Measurements from ENCODE around the gene PSMB9.

The PSMB9 gene

GRCh38 chr6:32849126-32849525, 4.9 kb upstream of the PSMB9 start:
- no peaks in the 10 kb centered on the region for H3K9me3 ChIP-seq (ENCODE audit: control insufficient read depth, insufficient read depth, low read length)
- H3K27me3 ChIP-seq (ENCODE audit: control insufficient read depth, insufficient read depth, low read length): peaks cover 26% of the 10 kb centered on the region
- no peak overlapping the region for H3K9ac ChIP-seq (ENCODE audit: low read depth, low read length)
- H3K36me3 ChIP-seq (ENCODE audit: control insufficient read depth, insufficient read depth, low read length): peaks cover 29% of the 10 kb centered on the region
- no peak overlapping the region for H3K27ac ChIP-seq (ENCODE audit: low read depth, low read length)
- H3K4me3 ChIP-seq (ENCODE audit: low read depth, low read length): no peak overlapping the region
- peaks cover 5% of the 10 kb centered on the region; the same call in 1 of the 2 replicates for H3K4me1 ChIP-seq (ENCODE audit: control insufficient read depth, insufficient read depth, low read length)

- H3K4me1 ChIP-seq (ENCODE audit: control insufficient read depth, insufficient read depth, low read length): peaks cover 5% of the 10 kb centered on the region; the same call in 1 of the 2 replicates
- H3K9me3 ChIP-seq (ENCODE audit: control insufficient read depth, insufficient read depth, low read length): no peaks in the 10 kb centered on the region
- H3K36me3 ChIP-seq (ENCODE audit: control insufficient read depth, insufficient read depth, low read length): peaks cover 29% of the 10 kb centered on the region
These were observed 3.0 kb upstream of the PSMB9 start for GRCh38 chr6:32851025-32851424.

GRCh38 chr6:32852018-32852843, 1.8 kb upstream of the PSMB9 start:
- Histone ChIP-seq H3K36me3 (ENCODE audit: control insufficient read depth, insufficient read depth, low read length) (peaks cover 23% of the 10 kb centered on the region), H3K4me1 (ENCODE audit: control insufficient read depth, insufficient read depth, low read length) (peaks cover 5% of the 10 kb centered on the region; the same call in 1 of the 2 replicates), H3K9me3 (ENCODE audit: control insufficient read depth, insufficient read depth, low read length) (no peaks in the 10 kb centered on the region), H3K27me3 (ENCODE audit: control insufficient read depth, insufficient read depth, low read length) (peaks cover 48% of the 10 kb centered on the region), H3K4me3 (ENCODE audit: low read depth, low read length) (peak overlapping the region; percentile 71), H3K27ac (ENCODE audit: low read depth, low read length) (no peak overlapping the region), H3K9ac (ENCODE audit: low read depth, low read length) (no peak overlapping the region)

More at GRCh38 chr6:32851025-32851424, 3.0 kb upstream of the PSMB9 start:
- no peak overlapping the region for H3K27ac ChIP-seq (ENCODE audit: low read depth, low read length)
- peaks cover 44% of the 10 kb centered on the region for H3K27me3 ChIP-seq (ENCODE audit: control insufficient read depth, insufficient read depth, low read length)
- H3K9ac ChIP-seq (ENCODE audit: low read depth, low read length): no peak overlapping the region
- no peak overlapping the region for H3K4me3 ChIP-seq (ENCODE audit: low read depth, low read length)

- Histone ChIP-seq H3K4me3 (ENCODE audit: low read depth, low read length) (peak overlapping the region; percentile 71), H3K4me1 (ENCODE audit: control insufficient read depth, insufficient read depth, low read length) (peaks cover 5% of the 10 kb centered on the region; the same call in 1 of the 2 replicates), H3K9ac (ENCODE audit: low read depth, low read length) (peak overlapping the region; percentile 25; the same call in 1 of the 2 replicates), H3K27me3 (ENCODE audit: control insufficient read depth, insufficient read depth, low read length) (peaks cover 52% of the 10 kb centered on the region), H3K36me3 (ENCODE audit: control insufficient read depth, insufficient read depth, low read length) (peaks cover 18% of the 10 kb centered on the region), H3K27ac (ENCODE audit: low read depth, low read length) (no peak overlapping the region), H3K9me3 (ENCODE audit: control insufficient read depth, insufficient read depth, low read length) (no peaks in the 10 kb centered on the region)
These were observed 1.0 kb upstream of the PSMB9 start for GRCh38 chr6:32852844-32853540.

- Histone ChIP-seq H3K27ac (ENCODE audit: low read depth, low read length) (no peak overlapping the region), H3K36me3 (ENCODE audit: control insufficient read depth, insufficient read depth, low read length) (peaks cover 10% of the 10 kb centered on the region), H3K27me3 (ENCODE audit: control insufficient read depth, insufficient read depth, low read length) (peaks cover 52% of the 10 kb centered on the region), H3K4me3 (ENCODE audit: low read depth, low read length) (peak overlapping the region; percentile 71), H3K4me1 (ENCODE audit: control insufficient read depth, insufficient read depth, low read length) (peaks cover 5% of the 10 kb centered on the region; the same call in 1 of the 2 replicates), H3K9ac (ENCODE audit: low read depth, low read length) (no peak overlapping the region), H3K9me3 (ENCODE audit: control insufficient read depth, insufficient read depth, low read length) (no peaks in the 10 kb centered on the region)
These were observed 585 bp downstream of the PSMB9 start for GRCh38 chr6:32854376-32855178.

- H3K27ac ChIP-seq (ENCODE audit: low read depth, low read length): no peak overlapping the region
- no peak overlapping the region for H3K4me3 ChIP-seq (ENCODE audit: low read depth, low read length)
These were observed 1.6 kb downstream of the PSMB9 start for GRCh38 chr6:32855467-32856174.

GRCh38 chr6:32857156-32857891, 3.3 kb downstream of the PSMB9 start:
- Histone ChIP-seq H3K36me3 (ENCODE audit: control insufficient read depth, insufficient read depth, low read length) (no peaks in the 10 kb centered on the region), H3K4me3 (ENCODE audit: low read depth, low read length) (no peak overlapping the region), H3K27ac (ENCODE audit: low read depth, low read length) (no peak overlapping the region), H3K4me1 (ENCODE audit: control insufficient read depth, insufficient read depth, low read length) (peaks cover 17% of the 10 kb centered on the region), H3K27me3 (ENCODE audit: control insufficient read depth, insufficient read depth, low read length) (peaks cover 36% of the 10 kb centered on the region), H3K9ac (ENCODE audit: low read depth, low read length) (no peak overlapping the region), H3K9me3 (ENCODE audit: control insufficient read depth, insufficient read depth, low read length) (no peaks in the 10 kb centered on the region)

More at GRCh38 chr6:32855467-32856174, 1.6 kb downstream of the PSMB9 start:
- H3K4me1 ChIP-seq (ENCODE audit: control insufficient read depth, insufficient read depth, low read length): peaks cover 7% of the 10 kb centered on the region
- no peak overlapping the region for H3K9ac ChIP-seq (ENCODE audit: low read depth, low read length)
- no peaks in the 10 kb centered on the region for H3K9me3 ChIP-seq (ENCODE audit: control insufficient read depth, insufficient read depth, low read length)
- H3K27me3 ChIP-seq (ENCODE audit: control insufficient read depth, insufficient read depth, low read length): peaks cover 52% of the 10 kb centered on the region
- H3K36me3 ChIP-seq (ENCODE audit: control insufficient read depth, insufficient read depth, low read length): peaks cover 4% of the 10 kb centered on the region

- H3K36me3 ChIP-seq (ENCODE audit: control insufficient read depth, insufficient read depth, low read length): no peaks in the 10 kb centered on the region
- no peak overlapping the region for H3K4me3 ChIP-seq (ENCODE audit: low read depth, low read length)
- H3K9me3 ChIP-seq (ENCODE audit: control insufficient read depth, insufficient read depth, low read length): no peaks in the 10 kb centered on the region
- H3K4me1 ChIP-seq (ENCODE audit: control insufficient read depth, insufficient read depth, low read length): peaks cover 14% of the 10 kb centered on the region
- H3K27me3 ChIP-seq (ENCODE audit: control insufficient read depth, insufficient read depth, low read length): peaks cover 28% of the 10 kb centered on the region
- no peak overlapping the region for H3K9ac ChIP-seq (ENCODE audit: low read depth, low read length)
- no peak overlapping the region for H3K27ac ChIP-seq (ENCODE audit: low read depth, low read length)
These were observed 4.2 kb downstream of the PSMB9 start for GRCh38 chr6:32858194-32858593.

- H3K4me3 ChIP-seq (ENCODE audit: low read depth, low read length): no peak overlapping the region
- H3K9ac ChIP-seq (ENCODE audit: low read depth, low read length): no peak overlapping the region
- H3K9me3 ChIP-seq (ENCODE audit: control insufficient read depth, insufficient read depth, low read length): no peaks in the 10 kb centered on the region
- H3K36me3 ChIP-seq (ENCODE audit: control insufficient read depth, insufficient read depth, low read length): no peaks in the 10 kb centered on the region
- peaks cover 12% of the 10 kb centered on the region for H3K27me3 ChIP-seq (ENCODE audit: control insufficient read depth, insufficient read depth, low read length)
- H3K27ac ChIP-seq (ENCODE audit: low read depth, low read length): peak overlapping the region; percentile 32
- peaks cover 14% of the 10 kb centered on the region for H3K4me1 ChIP-seq (ENCODE audit: control insufficient read depth, insufficient read depth, low read length)
These were observed 6.7 kb downstream of the PSMB9 start for GRCh38 chr6:32860674-32861073.

GRCh38 chr6:32862725-32863124, 8.7 kb downstream of the PSMB9 start:
- Histone ChIP-seq H3K9me3 (ENCODE audit: control insufficient read depth, insufficient read depth, low read length) (no peaks in the 10 kb centered on the region), H3K9ac (ENCODE audit: low read depth, low read length) (no peak overlapping the region), H3K4me1 (ENCODE audit: control insufficient read depth, insufficient read depth, low read length) (peaks cover 14% of the 10 kb centered on the region), H3K4me3 (ENCODE audit: low read depth, low read length) (no peak overlapping the region), H3K27ac (ENCODE audit: low read depth, low read length) (no peak overlapping the region), H3K27me3 (ENCODE audit: control insufficient read depth, insufficient read depth, low read length) (no peaks in the 10 kb centered on the region; the same call in 1 of the 2 replicates), H3K36me3 (ENCODE audit: control insufficient read depth, insufficient read depth, low read length) (no peaks in the 10 kb centered on the region)
